Lower leg skin (tissue), 4 donors: ENCODE data around the gene HEATR3. TPM values are rescaled to one million over a fixed set of nuclear protein-coding genes. Genes with fewer than 3 reads are reported as not detected.

Experiments used
- DNase-seq, 2 donors: peaks; one replicate each; pipeline ENCODE4 v3.0.0-alpha.2; 2019; ENCODE audit warnings: low spot score in 2 of 2
- H3K4me3 ChIP-seq: fragments of 200-600 bp; sonication (generic); 2 replicates; pipeline ENCODE4 v1.5.1; 2017; ENCODE audit warnings: mild to moderate bottlenecking, low read depth; ENCODE audit not compliant: poor library complexity, severe bottlenecking
- CTCF ChIP-seq, 3 donors: fragments of 450-650 bp; IDR thresholded peaks; one replicate each; pipeline ENCODE4 v1.5.1; 2016; ENCODE audit warnings: antibody characterized with exemption in 3 of 3, mild to moderate bottlenecking in 3 of 3, moderate library complexity in 2 of 3
- POLR2A ChIP-seq, 2 donors: fragments of 450-650 bp; IDR thresholded peaks; one replicate each; pipeline ENCODE4 v1.6.1; 2016 to 2017; ENCODE audit warnings: antibody characterized with exemption in 2 of 2, mild to moderate bottlenecking in 1 of 2, moderate library complexity in 1 of 2
- WGBS, 2 donors: methylation state at CpG; one replicate each; pipeline ENCODE4 v1.1.5; 2018; 5-methylcytosine and 5-hydroxymethylcytosine counted together
- intact Hi-C: fragments of 100-400 bp; cut with DNase I; formaldehyde crosslinking; loops from one replicate; pipeline ENCODE4 v1.15.0; 2023; ENCODE audit warnings: low total_unique reads
- total RNA-seq, 4 donors: library from RNA; depleted of rRNA; stranded (reverse); fragments of >200 nt; gene quantifications; one replicate each; pipeline ENCODE4 v1.1.0, GENCODE V29; 2016

The HEATR3 gene
- total RNA-seq, 4 donors from 2014 or later, result 11.5 to 19.7 (median 12.5) TPM

- no peak for DNase-seq
- intact Hi-C loops, result no loop called here
- no peak overlapping the region for H3K4me3 ChIP-seq
- 92 to 96% methylated on average over 28 of the region's 28 CpGs for WGBS, 2 donors
- TF ChIP-seq POLR2A (IDR thresholded peaks at IDR 0.05), result no peak
- TF ChIP-seq CTCF (IDR thresholded peaks at IDR 0.05), result no peak
Measured at GRCh38 chr16:50058091-50058771, 7.5 kb upstream of the HEATR3 start.

- intact Hi-C loops, result no loop called here
- no peak for DNase-seq
- TF ChIP-seq POLR2A (IDR thresholded peaks at IDR 0.05), result no peak
- TF ChIP-seq CTCF (IDR thresholded peaks at IDR 0.05), result no peak
- no peak overlapping the region for H3K4me3 ChIP-seq
- WGBS, 2 donors, result 83 to 93% methylated on average over 10 of the region's 10 CpGs
Measured at GRCh38 chr16:50059111-50059510, 6.7 kb upstream of the HEATR3 start.

- intact Hi-C loops, result no loop called here
- no peak for TF ChIP-seq CTCF (IDR thresholded peaks at IDR 0.05)
- no peak for TF ChIP-seq POLR2A (IDR thresholded peaks at IDR 0.05)
- WGBS, 2 donors, result 89% methylated on average over 3 of the region's 3 CpGs
- DNase-seq, result no peak
- H3K4me3 ChIP-seq, result no peak overlapping the region
Measured at GRCh38 chr16:50059669-50060068, 6.1 kb upstream of the HEATR3 start.

- intact Hi-C loops, result no loop called here
- WGBS, 2 donors, result 0 to 86% methylated on average over 1 of the region's 1 CpG
- DNase-seq, result no peak
- no peak overlapping the region for H3K4me3 ChIP-seq
- TF ChIP-seq CTCF (IDR thresholded peaks at IDR 0.05) (no peak), POLR2A (IDR thresholded peaks at IDR 0.05) (no peak)
Measured at GRCh38 chr16:50061326-50061725, 4.4 kb upstream of the HEATR3 start.

- TF ChIP-seq POLR2A (IDR thresholded peaks at IDR 0.05) (no peak), CTCF (IDR thresholded peaks at IDR 0.05) (no peak)
- DNase-seq, result no peak
- WGBS, 2 donors, result 78 to 88% methylated on average over 8 of the region's 8 CpGs
- H3K4me3 ChIP-seq, result no peak overlapping the region
- intact Hi-C loops, result no loop called here
Measured at GRCh38 chr16:50065241-50065623, 538 bp upstream of the HEATR3 start.
